HG02970 (cell line): ENCODE measurements around the gene ANKRD12.

Experiments used
- ATAC-seq: cut with Tn5 transposase; IDR thresholded peaks from one replicate; pipeline ENCODE4 v1.9.1; 2021; ENCODE audit warnings: mild to moderate bottlenecking, moderate library complexity, moderate number of reproducible peaks; ENCODE audit not compliant: unreplicated experiment, low FRiP score

The ANKRD12 gene

GRCh38 chr18:9330419-9330818 is 193.8 kb downstream of the ANKRD12 start:
- ATAC-seq, result no peak

GRCh38 chr18:9333441-9334328 is 197.1 kb downstream of the ANKRD12 start:
- peak; percentile 13 for ATAC-seq

GRCh38 chr18:9334329-9334972 is 197.9 kb downstream of the ANKRD12 start, which contains the start of gene TWSG1:
Gene TWSG1, plus strand, starts transcription at chr18:9334773. Its CDS starts 2,457 bp downstream, at chr18:9337230.
- ATAC-seq, result peak; percentile 83

- ATAC-seq, result peak; percentile 39
These were observed 198.6 kb downstream of the ANKRD12 start for GRCh38 chr18:9334973-9335696.
